ENCODE results near the gene C1QTNF12.

Gene C1QTNF12

GRCh38 chr1:1204998-1205768 is 41.3 kb downstream of the C1QTNF12 start:
- Histone ChIP-seq H3K4me3 (replicated peaks; ENCODE audit: low read depth, low read length) (no peak overlapping the region; the same call in 1 of the 2 replicates), H3K27me3 (replicated peaks; ENCODE audit: control insufficient read depth, insufficient read depth, low read length) (no peaks in the 10 kb centered on the region; the same call in 1 of the 2 replicates), H3K36me3 (ENCODE audit: control insufficient read depth, insufficient read depth, low read length) (no peaks in the 10 kb centered on the region)
- TF ChIP-seq CTCF (IDR thresholded peaks at IDR 0.05; ENCODE audit: insufficient read depth, low read length, poor library complexity, severe bottlenecking): no peak
- DNase-seq (ENCODE audit: extremely low read depth, insufficient read length): peak; percentile 8

- DNase-seq (ENCODE audit: extremely low read depth, insufficient read length): peak; percentile 7
- no peak for TF ChIP-seq CTCF (IDR thresholded peaks at IDR 0.05; ENCODE audit: insufficient read depth, low read length, poor library complexity, severe bottlenecking)
- H3K27me3 ChIP-seq (replicated peaks; ENCODE audit: control insufficient read depth, insufficient read depth, low read length): no peaks in the 10 kb centered on the region; the same call in 1 of the 2 replicates
- H3K4me3 ChIP-seq (replicated peaks; ENCODE audit: low read depth, low read length): no peak overlapping the region
- no peaks in the 10 kb centered on the region for H3K36me3 ChIP-seq (ENCODE audit: control insufficient read depth, insufficient read depth, low read length)
Measured at GRCh38 chr1:1204425-1204920, 42.0 kb downstream of the C1QTNF12 start.

GRCh38 chr1:1203561-1204424 is 42.7 kb downstream of the C1QTNF12 start:
- H3K36me3 ChIP-seq (ENCODE audit: control insufficient read depth, insufficient read depth, low read length): no peaks in the 10 kb centered on the region
- H3K27me3 ChIP-seq (replicated peaks; ENCODE audit: control insufficient read depth, insufficient read depth, low read length): no peaks in the 10 kb centered on the region; the same call in 1 of the 2 replicates
- no peak for TF ChIP-seq CTCF (IDR thresholded peaks at IDR 0.05; ENCODE audit: insufficient read depth, low read length, poor library complexity, severe bottlenecking)
- no peak overlapping the region for H3K4me3 ChIP-seq (replicated peaks; ENCODE audit: low read depth, low read length)
- DNase-seq (ENCODE audit: extremely low read depth, insufficient read length): peak; percentile 15

DNA sequence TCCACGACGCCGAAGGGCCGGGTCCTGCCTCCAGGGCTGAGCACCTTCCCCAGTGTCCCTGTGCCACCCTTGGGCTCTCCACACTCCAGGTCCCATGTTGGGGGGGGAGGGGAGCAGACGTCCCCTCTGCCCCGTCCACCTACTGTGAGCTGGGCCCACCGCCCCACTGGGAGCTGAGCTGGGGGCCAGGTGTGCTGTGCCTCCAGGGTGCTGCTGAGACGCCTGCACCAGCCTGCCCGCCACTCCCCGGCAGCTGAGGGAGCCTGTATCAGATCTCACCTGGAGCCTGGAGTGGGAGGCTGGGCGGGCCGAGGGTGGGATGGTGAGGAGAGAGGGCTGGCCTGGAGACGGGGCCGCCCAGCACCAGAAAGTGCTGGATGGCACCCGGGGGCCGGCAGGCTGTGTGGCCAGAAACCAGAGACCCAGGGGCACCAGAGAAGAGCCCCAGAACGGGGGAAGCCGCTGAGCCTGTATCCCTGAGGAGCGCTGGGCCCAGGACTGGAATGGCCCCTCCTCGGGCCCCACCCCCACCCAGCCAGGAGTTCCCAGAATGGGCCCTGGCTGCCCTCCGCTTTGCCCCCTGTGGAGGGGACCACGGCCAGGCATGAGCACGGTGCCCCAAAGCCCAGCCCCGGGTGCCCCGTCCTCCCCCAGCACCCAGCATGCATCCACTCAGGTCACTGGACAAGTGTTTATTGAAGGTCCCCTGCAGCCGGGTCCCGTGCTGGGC is 43.5 kb downstream of the C1QTNF12 start:
- H3K36me3 ChIP-seq (ENCODE audit: control insufficient read depth, insufficient read depth, low read length): no peaks in the 10 kb centered on the region
- DNase-seq (ENCODE audit: extremely low read depth, insufficient read length): peak; percentile 15
- TF ChIP-seq CTCF (IDR thresholded peaks at IDR 0.05; ENCODE audit: insufficient read depth, low read length, poor library complexity, severe bottlenecking): no peak
- H3K4me3 ChIP-seq (replicated peaks; ENCODE audit: low read depth, low read length): no peak overlapping the region
- H3K27me3 ChIP-seq (replicated peaks; ENCODE audit: control insufficient read depth, insufficient read depth, low read length): no peaks in the 10 kb centered on the region; the same call in 1 of the 2 replicates

All from GM06990 (cell line).